Fibroblast of lung (primary cell): ENCODE data around the gene SEZ6L.

Experiments
- EZH2 ChIP-seq: IDR thresholded peaks from 2 replicates; pipeline ENCODE4 v1.5.1; 2012; ENCODE audit warnings: low read length, control low read depth, mild to moderate bottlenecking; ENCODE audit errors: missing control alignments
- TF ChIP-seq, protein P1 (sequence below), 2 donors: IDR thresholded peaks in 1 of 2; conservative IDR thresholded peaks in 1 of 2; 1 replicate in 1 of 2; 2 replicates in 1 of 2; pipeline ENCODE4 v1.5.1; 2011 to 2012; ENCODE audit warnings: low read length in 2 of 2, control low read depth in 1 of 2, inconsistent platforms in 1 of 2, low read depth in 1 of 2, mild to moderate bottlenecking in 1 of 2

DNA sequence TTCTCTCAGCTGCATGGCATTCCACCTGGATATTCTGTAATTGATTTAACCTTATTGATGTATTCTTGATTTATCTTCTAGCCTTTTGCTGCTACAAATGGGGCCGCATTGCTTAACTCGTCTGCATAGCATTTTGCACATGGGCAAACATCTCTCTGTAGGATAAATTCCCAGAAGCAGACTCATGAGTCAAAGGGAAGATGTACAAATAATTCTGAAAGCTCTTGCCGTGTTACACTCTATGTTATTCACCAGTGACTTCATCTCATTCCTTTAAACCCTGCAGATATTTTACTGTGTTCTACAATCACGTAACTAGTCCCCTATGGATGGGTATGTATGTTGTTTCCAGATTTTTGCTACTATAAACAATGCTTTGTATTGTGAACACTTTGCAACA is 112.7 kb downstream of the SEZ6L start:
- TF ChIP-seq, protein P1, sequence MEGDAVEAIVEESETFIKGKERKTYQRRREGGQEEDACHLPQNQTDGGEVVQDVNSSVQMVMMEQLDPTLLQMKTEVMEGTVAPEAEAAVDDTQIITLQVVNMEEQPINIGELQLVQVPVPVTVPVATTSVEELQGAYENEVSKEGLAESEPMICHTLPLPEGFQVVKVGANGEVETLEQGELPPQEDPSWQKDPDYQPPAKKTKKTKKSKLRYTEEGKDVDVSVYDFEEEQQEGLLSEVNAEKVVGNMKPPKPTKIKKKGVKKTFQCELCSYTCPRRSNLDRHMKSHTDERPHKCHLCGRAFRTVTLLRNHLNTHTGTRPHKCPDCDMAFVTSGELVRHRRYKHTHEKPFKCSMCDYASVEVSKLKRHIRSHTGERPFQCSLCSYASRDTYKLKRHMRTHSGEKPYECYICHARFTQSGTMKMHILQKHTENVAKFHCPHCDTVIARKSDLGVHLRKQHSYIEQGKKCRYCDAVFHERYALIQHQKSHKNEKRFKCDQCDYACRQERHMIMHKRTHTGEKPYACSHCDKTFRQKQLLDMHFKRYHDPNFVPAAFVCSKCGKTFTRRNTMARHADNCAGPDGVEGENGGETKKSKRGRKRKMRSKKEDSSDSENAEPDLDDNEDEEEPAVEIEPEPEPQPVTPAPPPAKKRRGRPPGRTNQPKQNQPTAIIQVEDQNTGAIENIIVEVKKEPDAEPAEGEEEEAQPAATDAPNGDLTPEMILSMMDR (conservative IDR thresholded peaks at IDR 0.05 in 1 of 2, IDR thresholded peaks at IDR 0.05 in 1 of 2; ENCODE audit: low read depth in 1 of 2, low read length in 2 of 2): no peak
- TF ChIP-seq EZH2: no peak
